ENCODE results near the gene SLC12A9.

Gene SLC12A9

GRCh38 chr7:100855515-100855914 lies 3.0 kb downstream of the SLC12A9 start:
- DNase-seq (ENCODE audit: insufficient read length, low spot score): no peak
- FAIRE-seq: no peak
- TF ChIP-seq CTCF (IDR thresholded peaks at IDR 0.05; ENCODE audit: insufficient read depth, missing control alignments): no peak

GRCh38 chr7:100856871-100857282 lies 4.4 kb downstream of the SLC12A9 start:
- DNase-seq (ENCODE audit: insufficient read length, low spot score) (no peak), FAIRE-seq (no peak)

GRCh38 chr7:100859856-100860255 lies 7.3 kb downstream of the SLC12A9 start:
- FAIRE-seq (no peak), DNase-seq (ENCODE audit: insufficient read length, low spot score) (no peak)
- TF ChIP-seq CTCF (IDR thresholded peaks at IDR 0.05; ENCODE audit: insufficient read depth, missing control alignments): no peak

More at GRCh38 chr7:100856871-100857282, 4.4 kb downstream of the SLC12A9 start:
- TF ChIP-seq CTCF (IDR thresholded peaks at IDR 0.05; ENCODE audit: insufficient read depth, missing control alignments): no peak

DNA sequence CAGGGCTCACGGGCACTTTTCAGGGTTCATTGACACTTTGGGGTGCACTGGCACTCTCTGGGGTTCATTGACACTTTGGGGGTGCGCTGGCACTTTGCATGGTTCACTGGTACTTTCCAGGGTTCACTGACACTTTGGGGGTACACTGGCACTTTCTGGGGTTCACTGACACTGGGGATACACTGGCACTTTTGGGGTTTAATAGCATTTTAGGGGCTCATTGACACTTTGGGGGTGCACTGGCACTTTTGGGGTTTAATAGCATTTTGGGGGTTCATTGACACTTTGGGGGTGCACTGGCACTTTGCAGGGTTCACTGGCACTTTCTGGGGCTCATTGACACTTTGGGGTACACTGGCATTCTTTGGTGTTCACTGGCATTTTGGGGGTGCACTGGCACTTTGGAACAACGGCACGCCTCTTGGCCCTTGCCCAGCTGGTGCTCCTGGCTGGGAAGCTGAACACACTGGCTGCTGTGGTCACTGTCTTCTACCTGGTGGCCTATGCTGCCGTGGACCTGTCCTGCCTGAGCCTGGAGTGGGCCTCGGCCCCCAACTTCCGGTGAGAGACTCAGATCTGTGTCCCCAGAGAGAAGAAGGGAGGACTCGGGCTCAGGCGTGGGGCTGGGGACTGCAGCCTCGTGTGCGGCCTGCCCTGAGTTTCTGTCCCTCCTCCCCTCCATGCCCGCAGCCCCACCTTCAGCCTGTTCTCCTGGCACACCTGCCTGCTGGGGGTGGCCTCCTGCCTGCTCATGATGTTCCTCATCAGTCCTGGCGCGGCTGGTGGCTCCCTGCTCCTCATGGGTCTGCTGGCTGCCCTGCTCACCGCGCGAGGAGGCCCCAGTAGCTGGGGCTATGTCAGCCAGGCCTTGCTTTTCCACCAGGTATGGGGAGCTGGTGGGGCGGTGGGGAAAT lies 8.4 kb downstream of the SLC12A9 start:
- FAIRE-seq (no peak), DNase-seq (ENCODE audit: insufficient read length, low spot score) (peak; percentile 20)
- TF ChIP-seq CTCF (IDR thresholded peaks at IDR 0.05; ENCODE audit: insufficient read depth, missing control alignments): no peak

- DNase-seq (ENCODE audit: insufficient read length, low spot score) (no peak), FAIRE-seq (no peak)
- TF ChIP-seq CTCF (IDR thresholded peaks at IDR 0.05; ENCODE audit: insufficient read depth, missing control alignments): no peak
These were observed 9.1 kb downstream of the SLC12A9 start for GRCh38 chr7:100861616-100861985.

DNA sequence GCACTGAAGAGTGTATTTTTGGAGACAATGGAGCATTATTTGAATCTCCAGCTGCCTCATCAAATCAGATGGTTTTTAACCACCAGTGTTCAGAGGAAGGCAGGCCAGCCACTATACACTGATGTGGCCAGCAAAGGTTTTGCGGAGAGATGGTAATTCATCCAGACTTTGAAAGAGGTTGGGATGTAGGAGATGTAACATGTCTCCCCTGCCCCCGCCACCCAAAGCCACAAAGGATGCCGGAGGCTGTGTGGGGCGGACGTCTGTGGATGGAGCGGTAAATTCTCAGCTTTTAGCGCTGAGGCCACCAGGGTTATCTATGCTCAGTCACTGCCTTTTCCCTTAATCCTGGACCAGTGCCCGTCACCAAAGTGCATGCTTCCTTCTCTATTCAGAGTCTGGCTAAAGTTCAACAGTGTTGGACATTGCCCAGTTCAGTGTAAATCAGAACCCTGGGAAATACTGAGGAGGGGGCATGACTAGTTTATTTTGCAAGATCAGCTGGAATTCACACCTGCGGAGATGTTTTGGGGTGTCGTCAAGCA lies 11.0 kb downstream of the SLC12A9 start:
- no peak for DNase-seq (ENCODE audit: insufficient read length, low spot score)
- FAIRE-seq: no peak
- TF ChIP-seq CTCF (IDR thresholded peaks at IDR 0.05; ENCODE audit: insufficient read depth, missing control alignments): no peak
